HG03432 (cell line): ENCODE measurements around the gene ATP5ME.
A peak's percentile ranks its signal among the peaks of the same experiment; 100 is the strongest.

Source experiments
- ATAC-seq: cut with Tn5 transposase; IDR thresholded peaks from one replicate; pipeline ENCODE4 v1.9.1; 2021; ENCODE audit warnings: mild to moderate bottlenecking, moderate library complexity; ENCODE audit not compliant: unreplicated experiment

The ATP5ME gene

GRCh38 chr4:684623-685327, 10.7 kb upstream of the ATP5ME start:
- no peak for ATAC-seq

GRCh38 chr4:683982-684622, 10.0 kb upstream of the ATP5ME start:
- no peak for ATAC-seq

- no peak for ATAC-seq
These were observed 9.3 kb upstream of the ATP5ME start for GRCh38 chr4:683247-683897.

GRCh38 chr4:682490-683172, 8.6 kb upstream of the ATP5ME start:
- ATAC-seq = no peak

- no peak for ATAC-seq
These were observed 7.8 kb upstream of the ATP5ME start for GRCh38 chr4:681736-682451.

GRCh38 chr4:680928-681645, 7.0 kb upstream of the ATP5ME start:
- peak; percentile 46 for ATAC-seq

- peak; percentile 17 for ATAC-seq
These were observed 6.5 kb upstream of the ATP5ME start for GRCh38 chr4:680551-680927.

- no peak for ATAC-seq
These were observed 6.0 kb upstream of the ATP5ME start for GRCh38 chr4:680091-680490.

GRCh38 chr4:679629-680028, 5.6 kb upstream of the ATP5ME start:
- ATAC-seq = no peak

GRCh38 chr4:679104-679481, 5.0 kb upstream of the ATP5ME start:
- no peak for ATAC-seq

- no peak for ATAC-seq
These were observed 4.4 kb upstream of the ATP5ME start for GRCh38 chr4:678331-679103.

GRCh38 chr4:677431-678293, 3.6 kb upstream of the ATP5ME start:
- ATAC-seq = no peak

- no peak for ATAC-seq
These were observed 2.8 kb upstream of the ATP5ME start for GRCh38 chr4:676871-677235.

GRCh38 chr4:675980-676870, 2.1 kb upstream of the ATP5ME start:
- no peak for ATAC-seq

- ATAC-seq = peak; percentile 2
These were observed 1.2 kb upstream of the ATP5ME start for GRCh38 chr4:675036-675882.

- no peak for ATAC-seq
These were observed 556 bp downstream of the ATP5ME start for GRCh38 chr4:673349-674091.
